ENCODE data around the gene CX3CL1. TPM values are rescaled to one million over a fixed set of nuclear protein-coding genes. Genes with fewer than 3 reads are reported as not detected.
"Not testable (repeated sequence)": the region's sequence is repeated elsewhere in the genome, so short reads cannot be mapped to it uniquely, and the experiment has no call there.

CX3CL1 gene
- total and polyA plus RNA-seq, 2 donors (not counting 1 experiment from before 2014, with no cell fraction given), result not detected

- Mint-ChIP-seq H3K27me3 (peaks cover 3% of the 10 kb centered on the region), H3K9me3 (ENCODE audit: insufficient read depth) (no peaks in the 10 kb centered on the region), H3K4me1 (peaks cover 14% of the 10 kb centered on the region), H3K27ac (no peak overlapping the region), H3K4me3 (no peak overlapping the region)
- intact Hi-C loops (cut with micrococcal nuclease), result no loop called here
- H3K9ac ChIP-seq (ENCODE audit: low read length), result no peak overlapping the region
- H3K79me2 ChIP-seq (ENCODE audit: control insufficient read depth, insufficient read depth, low read length), result no peaks in the 10 kb centered on the region
- H3K27me3 ChIP-seq (replicated peaks in 1 of 4; ENCODE audit: control extremely low read depth in 1 of 4, control insufficient read depth in 3 of 4, insufficient read depth in 4 of 4, low read length in 3 of 4), result peaks cover 0 to 7% (median 1%) of the 10 kb centered on the region in 4 experiments
- H3K4me3 ChIP-seq (ENCODE audit: control extremely low read depth in 1 of 5, extremely low read depth in 1 of 5, insufficient read depth in 1 of 5, low read depth in 2 of 5, low read length in 4 of 5), result no peak overlapping the region
- H3K36me3 ChIP-seq (replicated peaks in 1 of 2; ENCODE audit: control extremely low read depth in 1 of 2, control insufficient read depth in 1 of 2, extremely low read depth in 1 of 2, insufficient read depth in 2 of 2, low read length in 1 of 2), result no peaks in the 10 kb centered on the region
- no peak for TF ChIP-seq EZH2 (IDR thresholded peaks at IDR 0.05; ENCODE audit: borderline replicate concordance, insufficient read depth, low read depth, low read length, poor library complexity, severe bottlenecking)
- no peak for TF ChIP-seq CTCF (IDR thresholded peaks at IDR 0.05)
- no peaks in the 10 kb centered on the region for H4K20me1 ChIP-seq (ENCODE audit: control insufficient read depth, insufficient read depth, low read length, poor library complexity, severe bottlenecking)
- ChIA-PET CTCF (no interaction called here), POLR2A (no interaction called here)
- WGBS (ENCODE audit: insufficient coverage), result 94% methylated on average over 5 of the region's 9 CpGs
- H3K4me2 ChIP-seq (replicated peaks; ENCODE audit: low read depth, low read length, poor library complexity, severe bottlenecking), result no peak overlapping the region
- H2AFZ ChIP-seq (ENCODE audit: insufficient read depth, low read depth, low read length, poor library complexity, severe bottlenecking), result no peak overlapping the region
- no peak for ATAC-seq (ENCODE audit: low read depth)
- no peak for DNase-seq
- no peaks in the 10 kb centered on the region for H3K9me3 ChIP-seq (ENCODE audit: control extremely low read depth in 1 of 3, control insufficient read depth in 2 of 3, insufficient read depth in 1 of 3, low read length in 2 of 3)
- no peak overlapping the region for H3K27ac ChIP-seq (ENCODE audit: low read length in 2 of 2)
- H3K4me1 ChIP-seq (ENCODE audit: control insufficient read depth in 2 of 2, insufficient read depth in 2 of 2, low read length in 2 of 2), result peaks cover 10 to 13% of the 10 kb centered on the region in 2 donors
Observed at GRCh38 chr16:57373117-57373947, 1.0 kb downstream of the CX3CL1 start.

- ChIA-PET CTCF (no interaction called here), POLR2A (no interaction called here)
- H3K27ac ChIP-seq (ENCODE audit: low read length in 2 of 2), result no peak overlapping the region
- Mint-ChIP-seq H3K27ac (no peak overlapping the region), H3K27me3 (peaks cover 3% of the 10 kb centered on the region), H3K4me3 (no peak overlapping the region), H3K9me3 (ENCODE audit: insufficient read depth) (no peaks in the 10 kb centered on the region), H3K4me1 (peaks cover 14% of the 10 kb centered on the region)
- intact Hi-C loops (cut with micrococcal nuclease), result no loop called here
- TF ChIP-seq CTCF (IDR thresholded peaks at IDR 0.05) (no peak), EZH2 (IDR thresholded peaks at IDR 0.05; ENCODE audit: borderline replicate concordance, insufficient read depth, low read depth, low read length, poor library complexity, severe bottlenecking) (no peak)
- no peak overlapping the region for H3K9ac ChIP-seq (ENCODE audit: low read length)
- H3K4me3 ChIP-seq (ENCODE audit: control extremely low read depth in 1 of 5, extremely low read depth in 1 of 5, insufficient read depth in 1 of 5, low read depth in 2 of 5, low read length in 4 of 5), result no peak overlapping the region
- WGBS (ENCODE audit: insufficient coverage), result 83% methylated on average over 4 of the region's 9 CpGs
- ATAC-seq (ENCODE audit: low read depth) (no peak), DNase-seq (no peak)
- H3K9me3 ChIP-seq (ENCODE audit: control extremely low read depth in 1 of 3, control insufficient read depth in 2 of 3, insufficient read depth in 1 of 3, low read length in 2 of 3), result no peaks in the 10 kb centered on the region
- H3K4me2 ChIP-seq (replicated peaks; ENCODE audit: low read depth, low read length, poor library complexity, severe bottlenecking), result no peak overlapping the region
- no peaks in the 10 kb centered on the region for H3K79me2 ChIP-seq (ENCODE audit: control insufficient read depth, insufficient read depth, low read length)
- no peaks in the 10 kb centered on the region for H3K36me3 ChIP-seq (replicated peaks in 1 of 2; ENCODE audit: control extremely low read depth in 1 of 2, control insufficient read depth in 1 of 2, extremely low read depth in 1 of 2, insufficient read depth in 2 of 2, low read length in 1 of 2)
- H2AFZ ChIP-seq (ENCODE audit: insufficient read depth, low read depth, low read length, poor library complexity, severe bottlenecking), result no peak overlapping the region
- peaks cover 10 to 13% of the 10 kb centered on the region in 2 donors for H3K4me1 ChIP-seq (ENCODE audit: control insufficient read depth in 2 of 2, insufficient read depth in 2 of 2, low read length in 2 of 2)
- H3K27me3 ChIP-seq (replicated peaks in 1 of 4; ENCODE audit: control extremely low read depth in 1 of 4, control insufficient read depth in 3 of 4, insufficient read depth in 4 of 4, low read length in 3 of 4), result peaks cover 0 to 7% (median 1%) of the 10 kb centered on the region in 4 experiments
- H4K20me1 ChIP-seq (ENCODE audit: control insufficient read depth, insufficient read depth, low read length, poor library complexity, severe bottlenecking), result no peaks in the 10 kb centered on the region
Observed at GRCh38 chr16:57374067-57374534, 1.8 kb downstream of the CX3CL1 start.

- POLR2A ChIA-PET, result interaction anchor here (0.7 kb wide), 1 partner anchor 386 kb away, joined by 6 read pairs; the partner anchor contains the start of gene NLRC5
- H3K4me3 ChIP-seq (ENCODE audit: control extremely low read depth in 1 of 5, extremely low read depth in 1 of 5, insufficient read depth in 1 of 5, low read depth in 2 of 5, low read length in 4 of 5); H4K20me1 ChIP-seq (ENCODE audit: control insufficient read depth, insufficient read depth, low read length, poor library complexity, severe bottlenecking); intact Hi-C loops (cut with micrococcal nuclease); H3K27ac ChIP-seq (ENCODE audit: low read length in 2 of 2); CTCF ChIA-PET; H3K79me2 ChIP-seq (ENCODE audit: control insufficient read depth, insufficient read depth, low read length); H3K4me2 ChIP-seq (replicated peaks; ENCODE audit: low read depth, low read length, poor library complexity, severe bottlenecking); DNase-seq; H2AFZ ChIP-seq (ENCODE audit: insufficient read depth, low read depth, low read length, poor library complexity, severe bottlenecking); H3K27ac Mint-ChIP-seq; H3K27me3 Mint-ChIP-seq; ATAC-seq (ENCODE audit: low read depth); H3K9me3 Mint-ChIP-seq (ENCODE audit: insufficient read depth); H3K36me3 ChIP-seq (replicated peaks in 1 of 2; ENCODE audit: control extremely low read depth in 1 of 2, control insufficient read depth in 1 of 2, extremely low read depth in 1 of 2, insufficient read depth in 2 of 2, low read length in 1 of 2); H3K27me3 ChIP-seq (replicated peaks in 1 of 4; ENCODE audit: control extremely low read depth in 1 of 4, control insufficient read depth in 3 of 4, insufficient read depth in 4 of 4, low read length in 3 of 4); H3K4me3 Mint-ChIP-seq; H3K9me3 ChIP-seq (ENCODE audit: control extremely low read depth in 1 of 3, control insufficient read depth in 2 of 3, insufficient read depth in 1 of 3, low read length in 2 of 3); H3K9ac ChIP-seq (ENCODE audit: low read length): not testable (repeated sequence)
- WGBS (ENCODE audit: insufficient coverage), result 88% methylated on average over 5 of the region's 8 CpGs
- H3K4me1 Mint-ChIP-seq, result peaks cover 17% of the 10 kb centered on the region
- peaks cover 10 to 13% of the 10 kb centered on the region in 2 donors for H3K4me1 ChIP-seq (ENCODE audit: control insufficient read depth in 2 of 2, insufficient read depth in 2 of 2, low read length in 2 of 2)
Observed at GRCh38 chr16:57374925-57375465, 2.7 kb downstream of the CX3CL1 start.

All from B cell (primary cell).